Adrenal gland (tissue), 5 donors: ENCODE data around the gene TCN2.

ENCODE experiments used
- POLR2A ChIP-seq, 2 donors: fragments of 450-650 bp; IDR thresholded peaks; one replicate each; pipeline ENCODE4 v1.6.1; 2017; ENCODE audit warnings: antibody characterized with exemption in 2 of 2, mild to moderate bottlenecking in 2 of 2, moderate library complexity in 1 of 2
- TF ChIP-seq, protein P1 (sequence below), 6 experiments: fragments of 450-650 bp in 4 of 6; fragments of 200-600 bp in 2 of 6; sonication (generic) in 1 of 6; IDR thresholded peaks; 1 replicate in 5 of 6; 2 replicates in 1 of 6; pipeline versions ENCODE4 v1.5.1 to v1.8.0; 2016 to 2021; ENCODE audit warnings: antibody characterized with exemption in 6 of 6, mild to moderate bottlenecking in 2 of 6, moderate library complexity in 1 of 6
- donor health status: DM: no; HTN: no; CAD: no.

DNA sequence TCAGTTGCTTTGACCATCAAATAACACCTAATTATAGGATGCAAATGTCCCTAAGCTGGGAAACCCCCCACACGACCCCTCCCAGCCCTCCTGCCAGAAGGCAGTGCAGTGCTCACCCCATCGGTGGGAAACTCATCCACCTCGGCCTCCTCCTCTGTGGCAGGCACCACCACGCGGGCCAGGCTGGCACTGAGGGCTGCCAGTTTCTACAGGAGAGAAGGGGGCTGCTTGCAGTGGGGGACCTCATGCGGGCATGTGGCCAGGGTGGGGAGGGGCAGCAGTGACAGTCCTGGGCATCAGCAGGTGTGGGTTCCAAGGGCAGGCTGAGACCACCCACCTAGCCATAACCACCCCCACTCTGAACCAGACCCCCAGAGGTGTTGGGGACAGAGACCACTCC lies 26.1 kb upstream of the TCN2 start:
- TF ChIP-seq, protein P1, sequence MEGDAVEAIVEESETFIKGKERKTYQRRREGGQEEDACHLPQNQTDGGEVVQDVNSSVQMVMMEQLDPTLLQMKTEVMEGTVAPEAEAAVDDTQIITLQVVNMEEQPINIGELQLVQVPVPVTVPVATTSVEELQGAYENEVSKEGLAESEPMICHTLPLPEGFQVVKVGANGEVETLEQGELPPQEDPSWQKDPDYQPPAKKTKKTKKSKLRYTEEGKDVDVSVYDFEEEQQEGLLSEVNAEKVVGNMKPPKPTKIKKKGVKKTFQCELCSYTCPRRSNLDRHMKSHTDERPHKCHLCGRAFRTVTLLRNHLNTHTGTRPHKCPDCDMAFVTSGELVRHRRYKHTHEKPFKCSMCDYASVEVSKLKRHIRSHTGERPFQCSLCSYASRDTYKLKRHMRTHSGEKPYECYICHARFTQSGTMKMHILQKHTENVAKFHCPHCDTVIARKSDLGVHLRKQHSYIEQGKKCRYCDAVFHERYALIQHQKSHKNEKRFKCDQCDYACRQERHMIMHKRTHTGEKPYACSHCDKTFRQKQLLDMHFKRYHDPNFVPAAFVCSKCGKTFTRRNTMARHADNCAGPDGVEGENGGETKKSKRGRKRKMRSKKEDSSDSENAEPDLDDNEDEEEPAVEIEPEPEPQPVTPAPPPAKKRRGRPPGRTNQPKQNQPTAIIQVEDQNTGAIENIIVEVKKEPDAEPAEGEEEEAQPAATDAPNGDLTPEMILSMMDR (IDR thresholded peaks at IDR 0.05): no peak
- no peak for TF ChIP-seq POLR2A (IDR thresholded peaks at IDR 0.05)
